GM23338 (cell line): ENCODE data around the gene ZNF331. TPM values are rescaled to one million over a fixed set of nuclear protein-coding genes. Genes with fewer than 3 reads are reported as not detected.

ENCODE experiments used
- ATAC-seq: fragments of 200-7000 bp; cut with Tn5 transposase; 3 replicates; pipeline ENCODE4 v1.9.1; 2020
- DNase-seq: peaks from one replicate; pipeline ENCODE4 v3.0.0-alpha.2; 2015; ENCODE audit warnings: low spot score
- H2AFZ ChIP-seq: fragments of 200-600 bp; sonication (generic); 2 replicates; pipeline ENCODE4 v1.8.0; 2016; ENCODE audit warnings: antibody characterized with exemption, mild to moderate bottlenecking, moderate library complexity
- H3F3A ChIP-seq: fragments of 200-600 bp; sonication (generic); replicated peaks from 2 replicates; pipeline ENCODE4 v1.8.0; 2017; ENCODE audit warnings: antibody characterized with exemption, mixed run types, low read depth
- H3K27ac ChIP-seq: fragments of 200-600 bp; sonication (generic); 2 replicates; pipeline ENCODE4 v1.6.1; 2016; ENCODE audit warnings: low read depth
- H3K27me3 ChIP-seq: fragments of 200-600 bp; sonication (generic); 2 replicates; pipeline ENCODE4 v1.8.0; 2016; ENCODE audit warnings: mild to moderate bottlenecking, mixed run types, moderate library complexity; ENCODE audit not compliant: insufficient read depth
- H3K36me3 ChIP-seq: fragments of 200-600 bp; sonication (generic); 2 replicates; pipeline ENCODE4 v1.8.0; 2016; ENCODE audit warnings: mild to moderate bottlenecking; ENCODE audit not compliant: insufficient read depth
- H3K4me1 ChIP-seq: fragments of 200-600 bp; sonication (generic); 2 replicates; pipeline ENCODE4 v1.8.0; 2016; ENCODE audit warnings: mild to moderate bottlenecking, moderate library complexity; ENCODE audit not compliant: insufficient read depth
- H3K4me2 ChIP-seq: fragments of 200-600 bp; sonication (generic); 2 replicates; pipeline ENCODE4 v1.7.1; 2017; ENCODE audit warnings: mixed run types
- H3K4me3 ChIP-seq: fragments of 200-600 bp; sonication (generic); 2 replicates; pipeline ENCODE4 v1.6.1; 2016; ENCODE audit warnings: mixed run types
- H3K79me2 ChIP-seq: fragments of 200-600 bp; sonication (generic); replicated peaks from 2 replicates; pipeline ENCODE4 v1.8.0; 2017; ENCODE audit warnings: mild to moderate bottlenecking; ENCODE audit not compliant: insufficient read depth
- H3K9me2 ChIP-seq: fragments of 200-600 bp; sonication (generic); 2 replicates; pipeline ENCODE4 v1.8.0; 2017; ENCODE audit not compliant: insufficient read depth
- H4K20me1 ChIP-seq: fragments of 200-600 bp; sonication (generic); replicated peaks from 2 replicates; pipeline ENCODE4 v1.8.0; 2017; ENCODE audit warnings: mild to moderate bottlenecking; ENCODE audit not compliant: insufficient read depth
- H3K27ac Mint-ChIP-seq: 2 replicates; pipeline ENCODE4 v1.8.0; 2020; ENCODE audit warnings: inconsistent platforms, mild to moderate bottlenecking, moderate library complexity, mixed read lengths
- H3K27me3 Mint-ChIP-seq: 3 replicates; pipeline ENCODE4 v1.8.0; 2022; ENCODE audit warnings: low read depth, mild to moderate bottlenecking, moderate library complexity, mixed read lengths, inconsistent platforms; ENCODE audit not compliant: insufficient read depth, poor library complexity
- H3K36me3 Mint-ChIP-seq: 3 replicates; pipeline ENCODE4 v1.8.0; 2021; ENCODE audit warnings: low read depth, mild to moderate bottlenecking, inconsistent platforms, moderate library complexity, mixed read lengths
- H3K4me1 Mint-ChIP-seq: 3 replicates; pipeline ENCODE4 v1.8.0; 2020; ENCODE audit warnings: mild to moderate bottlenecking, inconsistent platforms, mixed read lengths
- H3K4me3 Mint-ChIP-seq: 3 replicates; pipeline ENCODE4 v1.8.0; 2021; ENCODE audit warnings: moderate library complexity, mild to moderate bottlenecking, inconsistent platforms, mixed read lengths
- H3K9me3 Mint-ChIP-seq: 3 replicates; pipeline ENCODE4 v1.8.0; 2020; ENCODE audit warnings: moderate library complexity, mild to moderate bottlenecking, inconsistent platforms, mixed read lengths
- CREB1 ChIP-seq: fragments of 250-450 bp; sonication (Bioruptor Pico); IDR thresholded peaks from 2 replicates; pipeline ENCODE4 v1.5.0; 2020; ENCODE audit warnings: low read depth, mild to moderate bottlenecking, moderate library complexity
- CTCF ChIP-seq, 2 experiments: fragments of 200-600 bp in 1 of 2; sonication (generic) in 1 of 2; conservative IDR thresholded peaks; 2 replicates each; pipeline versions ENCODE4 v1.5.1 to v1.6.1; 2016 to 2017; ENCODE audit warnings: antibody characterized with exemption in 2 of 2, low read depth in 2 of 2, mild to moderate bottlenecking in 2 of 2, moderate library complexity in 1 of 2
- EZH2 ChIP-seq: fragments of 200-600 bp; sonication (generic); IDR thresholded peaks from one replicate; pipeline ENCODE4 v1.8.0; 2017; ENCODE audit warnings: antibody characterized with exemption, mild to moderate bottlenecking, low read depth; ENCODE audit not compliant: unreplicated experiment
- EZH2phosphoT487 ChIP-seq: fragments of 200-600 bp; sonication (generic); IDR thresholded peaks from one replicate; pipeline ENCODE4 v1.8.1; 2018; ENCODE audit warnings: antibody characterized with exemption; ENCODE audit not compliant: unreplicated experiment
- JUNB ChIP-seq: IDR thresholded peaks from one replicate; pipeline ENCODE4 v1.6.1; 2016; ENCODE audit warnings: antibody characterized with exemption; ENCODE audit not compliant: unreplicated experiment
- NANOG ChIP-seq: IDR thresholded peaks from 2 replicates; pipeline ENCODE4 v1.6.1; 2016; ENCODE audit warnings: antibody characterized with exemption, borderline replicate concordance
- POLR2AphosphoS5 ChIP-seq: IDR thresholded peaks from 2 replicates; pipeline ENCODE4 v1.6.1; 2016; ENCODE audit warnings: antibody characterized with exemption, low read depth
- REST ChIP-seq: IDR thresholded peaks from one replicate; pipeline ENCODE4 v1.6.1; 2018; ENCODE audit warnings: antibody characterized with exemption; ENCODE audit not compliant: unreplicated experiment
- STAT1 ChIP-seq: IDR thresholded peaks from one replicate; pipeline ENCODE4 v1.6.1; 2016; ENCODE audit warnings: antibody characterized with exemption; ENCODE audit not compliant: unreplicated experiment
- ZNF114 ChIP-seq: fragments of 250-450 bp; sonication (Bioruptor Pico); IDR thresholded peaks from 2 replicates; pipeline ENCODE4 v1.5.0; 2020; ENCODE audit warnings: mild to moderate bottlenecking, moderate library complexity
- ZNF331 ChIP-seq: fragments of 250-450 bp; sonication (Bioruptor Pico); IDR thresholded peaks from 2 replicates; pipeline ENCODE4 v1.5.0; 2020; ENCODE audit warnings: low read depth, mild to moderate bottlenecking, moderate library complexity
- ZNF462 ChIP-seq: fragments of 250-450 bp; sonication (Bioruptor Pico); IDR thresholded peaks from 2 replicates; pipeline ENCODE4 v1.5.0; 2020; ENCODE audit warnings: mild to moderate bottlenecking, moderate library complexity
- polyA plus RNA-seq: library from polyadenylated mRNA; unstranded; fragments of >200 nt; fragmentation: Nextera tagmentation; extraction: Ambion mirVana; gene quantifications from 2 replicates; pipeline ENCODE4 v1.2.1, GENCODE V29; 2016
- total RNA-seq: library from RNA; depleted of rRNA; stranded (reverse); fragments of >200 nt; shearing (Covaris generic); gene quantifications from 2 replicates; pipeline ENCODE4 v1.2.3, GENCODE V29; 2014
- TF ChIP-seq, protein P1 (sequence below): IDR thresholded peaks from 2 replicates; pipeline ENCODE4 v1.6.1; 2016; ENCODE audit warnings: antibody characterized with exemption

ZNF331 gene
- total and polyA plus RNA-seq, 2 experiments from 2014 or later = 36.2 to 46.5 TPM

GRCh38 chr19:53536225-53536548 is 1.8 kb upstream of the ZNF331 start:
- Histone ChIP-seq H3K36me3 (peaks cover 7% of the 10 kb centered on the region; the same call in 1 of the 2 replicates), H4K20me1 (peaks cover 11% of the 10 kb centered on the region; the same call in 1 of the 2 replicates), H3K4me2 (no peak overlapping the region), H3K4me3 (no peak overlapping the region), H3K4me1 (no peaks in the 10 kb centered on the region), H3K27ac (peak overlapping the region; percentile 51; the same call in 1 of the 2 replicates), H3F3A (peaks cover 21% of the 10 kb centered on the region), H3K79me2 (peaks cover 4% of the 10 kb centered on the region; the same call in 1 of the 2 replicates), H3K9me2 (no peaks in the 10 kb centered on the region), H2AFZ (no peak overlapping the region), H3K27me3 (no peaks in the 10 kb centered on the region)
- H3K36me3 Mint-ChIP-seq = peaks cover 41% of the 10 kb centered on the region
- no peak overlapping the region; the same call in 2 of the 3 replicates for H3K4me3 Mint-ChIP-seq
- H3K9me3 Mint-ChIP-seq = no peaks in the 10 kb centered on the region; the same call in 2 of the 3 replicates
- no peak for TF ChIP-seq JUNB
- no peak for TF ChIP-seq ZNF331
- no peak for TF ChIP-seq STAT1
- TF ChIP-seq REST = no peak
- TF ChIP-seq, protein P1, sequence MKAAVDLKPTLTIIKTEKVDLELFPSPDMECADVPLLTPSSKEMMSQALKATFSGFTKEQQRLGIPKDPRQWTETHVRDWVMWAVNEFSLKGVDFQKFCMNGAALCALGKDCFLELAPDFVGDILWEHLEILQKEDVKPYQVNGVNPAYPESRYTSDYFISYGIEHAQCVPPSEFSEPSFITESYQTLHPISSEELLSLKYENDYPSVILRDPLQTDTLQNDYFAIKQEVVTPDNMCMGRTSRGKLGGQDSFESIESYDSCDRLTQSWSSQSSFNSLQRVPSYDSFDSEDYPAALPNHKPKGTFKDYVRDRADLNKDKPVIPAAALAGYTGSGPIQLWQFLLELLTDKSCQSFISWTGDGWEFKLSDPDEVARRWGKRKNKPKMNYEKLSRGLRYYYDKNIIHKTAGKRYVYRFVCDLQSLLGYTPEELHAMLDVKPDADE = no peak
- no peak for TF ChIP-seq POLR2AphosphoS5
- TF ChIP-seq NANOG = no peak
- TF ChIP-seq CTCF (conservative IDR thresholded peaks at IDR 0.05; ENCODE audit: low read depth in 2 of 2) = no peak
- no peak for TF ChIP-seq CREB1
- TF ChIP-seq ZNF462 = no peak
- no peak for TF ChIP-seq ZNF114 (CRISPR knock-in tag)
- no peak for TF ChIP-seq EZH2phosphoT487
- no peak for TF ChIP-seq EZH2
- H3K4me1 Mint-ChIP-seq = no peaks in the 10 kb centered on the region; the same call in 2 of the 3 replicates
- ATAC-seq (no peak), DNase-seq (no peak)
- H3K27ac Mint-ChIP-seq = no peak overlapping the region
- H3K27me3 Mint-ChIP-seq = peaks cover 15% of the 10 kb centered on the region
